GM19372 (cell line): ENCODE measurements around the gene KRT37.

Experiments used
- ATAC-seq: cut with Tn5 transposase; IDR thresholded peaks from one replicate; pipeline ENCODE4 v1.9.1; 2021; ENCODE audit warnings: mild to moderate bottlenecking, low read depth, moderate library complexity; ENCODE audit not compliant: unreplicated experiment

KRT37 gene

GRCh38 chr17:41377546-41377945 is 46.8 kb downstream of the KRT37 start:
- no peak for ATAC-seq
